NCI-H2107 treated with DMSO at 0.1 percent for 48 hours (cell line): ENCODE results near the gene GHRL.
"Not testable (repeated sequence)": the region's sequence is repeated elsewhere in the genome, so short reads cannot be mapped to it uniquely, and the experiment has no call there.

Experiments
- DNase-seq: peaks from one replicate; lab custom pipeline; 2025; ENCODE audit not compliant: unreplicated experiment; lab: John Stamatoyannopoulos, UW

Gene GHRL

GRCh38 chr3:10278501-10278900 is 14.2 kb downstream of the GHRL start:
- DNase-seq: no peak

DNA sequence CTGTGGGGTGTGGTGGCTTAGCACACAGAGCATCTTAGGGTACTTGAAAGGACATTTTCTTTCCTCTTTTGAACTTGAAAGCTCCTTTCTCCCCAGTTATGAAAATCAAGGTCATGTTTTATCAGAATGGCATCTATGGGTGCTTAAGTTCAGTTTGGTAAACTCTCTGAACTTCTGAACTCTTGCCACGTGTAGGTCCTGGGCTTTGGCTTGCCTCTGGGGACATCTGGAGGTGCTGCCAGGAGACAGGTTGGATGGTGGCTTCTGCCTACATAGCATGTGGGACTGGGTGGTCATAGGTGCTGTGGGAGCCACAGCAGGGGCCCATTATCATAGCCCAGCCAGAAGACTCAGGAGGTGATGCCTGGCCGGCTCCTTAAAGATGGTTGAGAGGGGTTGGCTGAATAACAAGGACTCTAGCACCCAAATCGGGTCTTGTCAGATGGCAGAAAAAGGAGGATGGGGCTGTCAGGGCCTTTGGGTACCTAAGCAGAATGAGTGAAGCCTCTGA is 15.6 kb downstream of the GHRL start:
- DNase-seq: no peak

- peak; percentile 38 for DNase-seq
These were observed 18.1 kb downstream of the GHRL start for GRCh38 chr3:10274601-10275000.

DNA sequence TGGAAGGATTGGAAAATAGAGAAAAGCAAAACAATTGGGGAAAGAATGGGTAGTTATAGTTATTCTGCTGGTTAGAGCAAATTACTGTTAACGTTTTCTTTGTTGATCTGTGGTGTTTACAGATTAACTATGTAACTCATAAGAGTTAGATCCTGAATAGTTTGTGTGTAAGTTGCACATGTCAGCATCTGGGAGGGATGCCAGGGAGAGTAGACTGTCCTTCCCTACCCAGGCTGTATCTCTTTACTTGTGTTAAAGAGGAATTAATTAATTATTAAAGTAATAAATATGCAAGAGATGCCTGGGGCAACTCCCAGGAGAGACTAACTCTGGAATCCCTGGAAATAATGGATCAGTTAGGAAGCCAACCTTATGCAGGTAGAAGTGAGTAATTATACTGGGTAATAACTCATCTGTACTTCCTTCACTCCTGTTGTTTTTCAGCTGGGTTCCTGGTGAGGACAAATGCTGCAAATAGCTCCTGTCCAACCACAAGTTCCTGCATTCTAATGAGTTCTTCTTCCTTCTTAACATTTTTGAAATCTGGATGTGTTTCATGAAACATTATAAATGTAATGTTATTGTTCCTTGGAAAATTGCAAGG is 18.9 kb downstream of the GHRL start:
- DNase-seq: no peak

GRCh38 chr3:10272977-10273376 is 19.8 kb downstream of the GHRL start:
- DNase-seq: no peak

DNA sequence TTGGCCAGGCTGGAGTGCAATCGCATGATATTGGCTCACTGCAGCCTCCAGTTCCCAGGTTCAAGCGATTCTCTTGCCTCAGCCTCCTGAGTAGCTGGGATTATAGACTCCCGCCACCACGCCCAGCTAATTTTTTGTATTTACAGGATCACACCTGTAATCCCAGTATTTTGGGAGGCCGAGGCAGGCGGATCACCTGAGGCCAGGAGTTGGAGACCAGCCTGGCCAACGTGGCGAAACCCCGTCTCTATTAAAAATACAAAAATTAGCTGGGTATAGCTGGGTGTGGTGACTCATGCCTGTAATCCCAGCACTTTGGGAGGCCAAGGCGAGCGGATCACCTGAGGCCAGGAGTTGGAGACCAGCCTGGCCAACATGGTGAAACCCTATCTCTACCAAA is 20.3 kb downstream of the GHRL start:
- not testable (repeated sequence) for DNase-seq

- DNase-seq: no peak
These were observed 23.3 kb downstream of the GHRL start for GRCh38 chr3:10269443-10269842.

GRCh38 chr3:10268930-10269329 is 23.8 kb downstream of the GHRL start:
- no peak for DNase-seq

- DNase-seq: no peak
These were observed 24.6 kb downstream of the GHRL start for GRCh38 chr3:10268116-10268515.

DNA sequence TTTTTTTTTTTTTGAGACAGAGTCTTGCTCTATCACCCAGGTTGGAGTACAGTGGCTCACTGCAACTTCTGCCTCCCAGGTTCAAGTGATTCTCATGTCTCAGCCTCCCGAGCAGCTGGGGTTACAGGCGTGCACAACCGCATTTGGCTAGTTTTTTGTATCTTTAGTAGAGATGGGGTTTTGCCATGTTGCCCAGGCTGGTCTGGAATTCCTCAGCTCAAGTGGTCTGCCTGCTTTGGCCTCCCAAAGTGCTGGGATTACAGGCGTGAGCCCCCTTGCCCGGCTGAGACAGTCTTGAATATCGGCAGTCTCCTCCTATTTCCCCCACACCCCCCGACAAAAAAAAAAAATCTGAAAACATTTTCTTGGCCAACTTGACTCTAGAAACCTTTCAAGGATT is 25.8 kb downstream of the GHRL start:
- DNase-seq: not testable (repeated sequence)

DNA sequence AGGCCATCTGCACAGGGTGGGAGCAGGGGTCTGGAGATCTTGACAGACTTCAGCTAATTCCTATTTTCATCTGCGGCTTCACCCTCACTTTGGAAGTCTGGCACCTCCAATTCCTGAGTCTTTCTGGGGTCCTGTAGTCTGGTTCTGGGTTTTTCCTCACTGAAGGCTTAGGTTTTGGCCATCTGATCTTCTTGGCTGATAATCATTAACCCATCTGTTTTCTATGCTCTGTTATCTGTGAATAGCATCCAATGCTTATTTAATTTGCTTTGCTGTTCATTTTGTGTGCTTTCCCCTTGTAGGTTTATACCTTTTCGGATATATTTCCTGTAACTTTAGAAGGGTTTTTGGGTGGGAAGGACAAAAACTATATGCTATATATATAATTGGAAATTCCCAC is 26.9 kb downstream of the GHRL start:
- no peak for DNase-seq

- no peak for DNase-seq
These were observed 28.9 kb downstream of the GHRL start for GRCh38 chr3:10263646-10264363.

GRCh38 chr3:10262027-10262426 is 30.7 kb downstream of the GHRL start:
- no peak for DNase-seq

GRCh38 chr3:10260211-10260701 is 32.5 kb downstream of the GHRL start:
- DNase-seq: no peak

GRCh38 chr3:10259798-10260197 is 32.9 kb downstream of the GHRL start:
- no peak for DNase-seq

DNA sequence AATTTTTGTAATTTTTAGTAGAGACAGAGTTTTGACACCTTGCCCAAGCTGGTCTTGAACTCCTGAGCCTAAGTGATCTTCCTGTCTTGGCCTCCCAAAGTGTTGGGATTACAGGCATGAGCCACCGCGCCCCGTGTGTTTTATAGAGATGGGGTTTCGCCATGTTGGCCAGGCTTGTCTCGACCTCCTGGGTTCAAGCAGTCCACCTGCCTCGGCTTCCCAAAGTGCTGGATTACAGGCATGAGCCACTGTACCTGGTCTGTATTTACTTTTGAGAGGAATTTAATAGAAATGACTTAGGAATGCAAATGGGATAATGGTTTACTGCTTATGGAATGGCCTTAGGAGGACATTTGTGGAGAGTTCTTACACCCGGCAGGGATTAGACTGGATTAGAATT is 33.7 kb downstream of the GHRL start:
- no peak for DNase-seq

DNA sequence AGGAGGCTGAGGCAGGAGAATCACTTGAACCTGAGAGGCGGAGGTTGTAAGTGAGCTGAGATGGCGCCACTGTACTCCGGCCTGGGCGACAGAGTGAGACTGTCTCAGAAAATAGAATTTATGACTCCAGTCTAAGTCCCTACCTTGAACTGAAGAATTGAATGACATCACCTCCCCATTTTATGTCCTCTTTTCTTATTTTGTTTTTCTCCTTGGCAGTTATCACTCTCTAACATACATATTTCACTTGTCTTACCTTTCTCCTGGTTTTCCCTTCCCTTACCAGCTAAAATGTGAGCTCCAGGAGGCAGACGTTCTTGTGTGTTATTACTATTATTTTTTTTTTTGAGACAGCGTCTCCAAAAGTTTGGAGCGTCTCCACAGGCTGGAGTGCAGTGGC is 36.9 kb downstream of the GHRL start:
- no peak for DNase-seq

- no peak for DNase-seq
These were observed 39.0 kb downstream of the GHRL start for GRCh38 chr3:10253731-10254130.

DNA sequence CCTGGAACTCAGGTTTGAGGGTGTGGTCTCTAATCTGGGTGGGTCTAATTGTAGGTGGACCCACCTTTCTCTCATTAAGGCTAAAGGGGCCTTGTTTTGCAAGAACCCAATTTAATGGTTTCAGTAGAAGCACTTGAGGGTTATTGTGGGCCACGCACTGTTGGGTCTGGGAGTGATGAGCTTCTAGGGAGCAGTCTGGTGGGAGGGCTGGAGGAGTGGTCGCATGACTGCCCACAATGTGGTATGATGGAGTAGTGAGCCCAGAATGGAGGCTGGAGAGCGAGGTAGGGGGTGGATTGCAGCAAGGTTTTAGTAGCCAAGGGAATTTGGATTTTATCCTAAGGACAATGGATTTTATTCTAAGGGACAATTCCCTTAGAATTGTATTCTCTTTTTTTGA is 41.7 kb downstream of the GHRL start:
- no peak for DNase-seq

DNA sequence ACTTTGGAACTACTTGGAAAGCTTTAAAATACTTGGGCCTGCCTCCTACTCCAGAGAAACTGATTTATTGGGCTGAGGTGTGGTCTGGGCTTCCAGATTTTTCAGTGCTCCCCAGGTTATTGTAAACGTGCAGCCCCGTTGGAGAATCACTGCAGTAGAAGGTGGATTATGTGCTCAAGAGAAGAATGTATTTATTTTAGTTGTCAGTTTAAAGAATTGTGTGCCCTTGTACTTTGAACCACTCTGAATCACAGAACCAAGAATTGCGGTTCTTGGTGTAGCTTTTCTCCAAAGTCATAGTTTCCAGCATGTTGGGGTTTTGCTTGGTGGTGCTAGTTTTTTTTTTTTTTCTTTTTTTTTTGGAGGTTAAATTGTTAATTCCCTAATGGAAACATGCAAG is 42.9 kb downstream of the GHRL start:
- DNase-seq: no peak

GRCh38 chr3:10248984-10249748 is 43.6 kb downstream of the GHRL start:
- DNase-seq: no peak
